SK-N-SH (cell line): ENCODE results near the gene SLITRK4. TPM values are rescaled to one million over a fixed set of nuclear protein-coding genes. Genes with fewer than 3 reads are reported as not detected.

Source experiments
- CTCF ChIA-PET: fragments of 300-600, 350-600 bp; formaldehyde crosslinking; extraction: SDS; loops from one replicate; lab custom pipeline; 2021; lab: Yijun Ruan, JAX
- POLR2A ChIA-PET: fragments of 350-600 bp; sonication (Branson Sonifier 250); formaldehyde crosslinking; extraction: SDS; loops from one replicate; lab custom pipeline; 2020; ENCODE audit warnings: antibody characterized with exemption, inconsistent platforms; lab: Yijun Ruan, JAX
- DNase-seq: peaks from one replicate; pipeline ENCODE4 v3.0.0; 2012
- H2AFZ ChIP-seq: fragments of 200-600 bp; sonication (generic); 2 replicates; pipeline ENCODE4 v1.8.1; 2016; ENCODE audit warnings: antibody characterized with exemption, mild to moderate bottlenecking, low read depth
- H3F3A ChIP-seq: fragments of 200-600 bp; sonication (generic); replicated peaks from 2 replicates; pipeline ENCODE3; 2016; ENCODE audit warnings: antibody characterized with exemption, mild to moderate bottlenecking; ENCODE audit not compliant: insufficient read depth
- H3K27ac ChIP-seq, 2 experiments: fragments of 200-500 bp in 1 of 2; fragments of 200-600 bp in 1 of 2; sonication (Bioruptor generic) in 1 of 2; sonication (generic), shearing (Covaris generic) in 1 of 2; 2 replicates each; pipeline versions ENCODE4 v1.5.1 to v1.6.1; 2014 to 2016; ENCODE audit warnings: low read depth in 2 of 2, inconsistent platforms in 1 of 2, low read length in 1 of 2, mild to moderate bottlenecking in 1 of 2, mixed read lengths in 1 of 2
- H3K27me3 ChIP-seq: fragments of 200-600 bp; sonication (generic), shearing (Covaris generic); 2 replicates; pipeline ENCODE4 v1.6.1; 2016; ENCODE audit warnings: mixed run types; ENCODE audit not compliant: insufficient read depth
- H3K36me3 ChIP-seq, 2 experiments: fragments of 200-500 bp in 1 of 2; fragments of 200-600 bp in 1 of 2; sonication (Bioruptor generic) in 1 of 2; sonication (generic) in 1 of 2; replicated peaks in 1 of 2; 2 replicates each; pipeline versions ENCODE3 to v1.5.1; 2014 to 2016; ENCODE audit warnings: low read length in 1 of 2, mild to moderate bottlenecking in 1 of 2; ENCODE audit not compliant: insufficient read depth in 2 of 2, control insufficient read depth in 1 of 2
- H3K4me1 ChIP-seq, 2 experiments: fragments of 200-500 bp in 1 of 2; fragments of 200-600 bp in 1 of 2; sonication (Bioruptor generic) in 1 of 2; sonication (generic), shearing (Covaris generic) in 1 of 2; 2 replicates each; pipeline versions ENCODE4 v1.5.1 to v1.6.1; 2014 to 2016; ENCODE audit warnings: low read depth in 1 of 2, low read length in 1 of 2, mixed run types in 1 of 2; ENCODE audit not compliant: insufficient read depth in 2 of 2, control insufficient read depth in 1 of 2
- H3K4me2 ChIP-seq: fragments of 200-600 bp; sonication (generic), shearing (Covaris generic); 2 replicates; pipeline ENCODE4 v1.6.1; 2017; ENCODE audit warnings: mixed run types
- H3K4me3 ChIP-seq, 2 experiments: fragments of 200-500 bp in 1 of 2; fragments of 200-600 bp in 1 of 2; sonication (Bioruptor generic) in 1 of 2; sonication (generic), shearing (Covaris generic) in 1 of 2; 2 replicates each; pipeline versions ENCODE4 v1.5.1 to v1.8.1; 2014 to 2016; ENCODE audit warnings: low read depth in 2 of 2, inconsistent platforms in 1 of 2, low read length in 1 of 2, mild to moderate bottlenecking in 1 of 2, mixed read lengths in 1 of 2, moderate library complexity in 1 of 2
- H3K79me2 ChIP-seq: fragments of 200-600 bp; sonication (generic); 2 replicates; pipeline ENCODE4 v1.8.1; 2017; ENCODE audit warnings: mild to moderate bottlenecking; ENCODE audit not compliant: insufficient read depth
- H3K9ac ChIP-seq: fragments of 200-600 bp; sonication (generic); 2 replicates; pipeline ENCODE4 v1.6.1; 2017; ENCODE audit warnings: mixed run types
- H3K9me2 ChIP-seq: fragments of 200-600 bp; sonication (generic); 2 replicates; pipeline ENCODE4 v1.6.1; 2017; ENCODE audit warnings: mixed run types
- H3K9me3 ChIP-seq: fragments of 200-600 bp; sonication (generic); 2 replicates; pipeline ENCODE4 v1.6.1; 2017; ENCODE audit warnings: mixed run types, mild to moderate bottlenecking, moderate library complexity
- H4K20me1 ChIP-seq: fragments of 200-600 bp; sonication (generic); 2 replicates; pipeline ENCODE4 v1.6.1; 2017; ENCODE audit warnings: mild to moderate bottlenecking, mixed run types; ENCODE audit not compliant: insufficient read depth
- ELF1 ChIP-seq: IDR thresholded peaks from 2 replicates; pipeline ENCODE4 v1.4.0; 2012
- EP300 ChIP-seq, 2 experiments: IDR thresholded peaks; 2 replicates each; pipeline versions ENCODE4 v1.4.0 to v1.6.1; 2012; ENCODE audit warnings: borderline replicate concordance in 1 of 2, low read depth in 1 of 2, low read length in 1 of 2
- FOXM1 ChIP-seq: IDR thresholded peaks from 2 replicates; pipeline ENCODE4 v1.4.0; 2012; ENCODE audit warnings: low read depth, mild to moderate bottlenecking
- GABPA ChIP-seq: IDR thresholded peaks from 2 replicates; pipeline ENCODE4 v1.4.0; 2012; ENCODE audit warnings: low read depth, mild to moderate bottlenecking
- JUND ChIP-seq: IDR thresholded peaks from 2 replicates; pipeline ENCODE4 v1.4.0; 2012
- MXI1 ChIP-seq: IDR thresholded peaks from 2 replicates; pipeline ENCODE4 v1.6.1; 2012; ENCODE audit warnings: mild to moderate bottlenecking, low read depth, low read length, improper control_type of control experiment
- NFIC ChIP-seq: IDR thresholded peaks from 2 replicates; pipeline ENCODE4 v1.4.0; 2012; ENCODE audit warnings: borderline replicate concordance
- NRF1 ChIP-seq: IDR thresholded peaks from 2 replicates; pipeline ENCODE4 v1.6.1; 2012; ENCODE audit warnings: low read depth, mild to moderate bottlenecking, low read length
- POLR2AphosphoS5 ChIP-seq: IDR thresholded peaks from 2 replicates; pipeline ENCODE4 v1.6.1; 2012; ENCODE audit warnings: low read depth, low read length
- RFX5 ChIP-seq: IDR thresholded peaks from 2 replicates; pipeline ENCODE4 v1.6.1; 2012; ENCODE audit warnings: mild to moderate bottlenecking, improper control_type of control experiment, low read length
- RXRA ChIP-seq: IDR thresholded peaks from 2 replicates; pipeline ENCODE4 v1.4.0; 2012; ENCODE audit warnings: low read depth, mild to moderate bottlenecking, borderline replicate concordance
- SIN3A ChIP-seq: IDR thresholded peaks from 2 replicates; pipeline ENCODE4 v1.6.1; 2012; ENCODE audit warnings: low read depth, mild to moderate bottlenecking, low read length, moderate library complexity, borderline replicate concordance
- TAF1 ChIP-seq: IDR thresholded peaks from 2 replicates; pipeline ENCODE4 v1.6.1; 2012; ENCODE audit warnings: low read depth, mild to moderate bottlenecking, low read length, moderate library complexity, borderline replicate concordance
- TEAD4 ChIP-seq: IDR thresholded peaks from 2 replicates; pipeline ENCODE4 v1.4.0; 2012; ENCODE audit warnings: mild to moderate bottlenecking, borderline replicate concordance; ENCODE audit not compliant: insufficient read depth
- WGBS: methylation state at CpG from one replicate; pipeline ENCODE4 v1.1.6; 2017; ENCODE audit warnings: low lambda C conversion rate; 5-methylcytosine and 5-hydroxymethylcytosine counted together
- polyA plus RNA-seq, 3 experiments: library from polyadenylated mRNA; depleted of rRNA; stranded (reverse); fragments of >200 nt; gene quantifications; 2 replicates each; pipeline ENCODE4 v1.2.3, GENCODE V29; 2012
- TF ChIP-seq, protein P1 (sequence below): fragments of 150-350 bp; IDR thresholded peaks from 2 replicates; pipeline ENCODE4 v1.6.1; 2016; ENCODE audit warnings: mild to moderate bottlenecking, low read depth, low read length
- TF ChIP-seq, protein P2 (sequence below): IDR thresholded peaks from 2 replicates; pipeline ENCODE4 v1.4.0; 2012; ENCODE audit warnings: low read depth, borderline replicate concordance
- TF ChIP-seq, protein P3 (sequence below): fragments of 150-350 bp; IDR thresholded peaks from 2 replicates; pipeline ENCODE4 v1.6.1; 2017; ENCODE audit warnings: antibody characterized with exemption, low read length, low read depth, borderline replicate concordance

Gene SLITRK4, protein sequence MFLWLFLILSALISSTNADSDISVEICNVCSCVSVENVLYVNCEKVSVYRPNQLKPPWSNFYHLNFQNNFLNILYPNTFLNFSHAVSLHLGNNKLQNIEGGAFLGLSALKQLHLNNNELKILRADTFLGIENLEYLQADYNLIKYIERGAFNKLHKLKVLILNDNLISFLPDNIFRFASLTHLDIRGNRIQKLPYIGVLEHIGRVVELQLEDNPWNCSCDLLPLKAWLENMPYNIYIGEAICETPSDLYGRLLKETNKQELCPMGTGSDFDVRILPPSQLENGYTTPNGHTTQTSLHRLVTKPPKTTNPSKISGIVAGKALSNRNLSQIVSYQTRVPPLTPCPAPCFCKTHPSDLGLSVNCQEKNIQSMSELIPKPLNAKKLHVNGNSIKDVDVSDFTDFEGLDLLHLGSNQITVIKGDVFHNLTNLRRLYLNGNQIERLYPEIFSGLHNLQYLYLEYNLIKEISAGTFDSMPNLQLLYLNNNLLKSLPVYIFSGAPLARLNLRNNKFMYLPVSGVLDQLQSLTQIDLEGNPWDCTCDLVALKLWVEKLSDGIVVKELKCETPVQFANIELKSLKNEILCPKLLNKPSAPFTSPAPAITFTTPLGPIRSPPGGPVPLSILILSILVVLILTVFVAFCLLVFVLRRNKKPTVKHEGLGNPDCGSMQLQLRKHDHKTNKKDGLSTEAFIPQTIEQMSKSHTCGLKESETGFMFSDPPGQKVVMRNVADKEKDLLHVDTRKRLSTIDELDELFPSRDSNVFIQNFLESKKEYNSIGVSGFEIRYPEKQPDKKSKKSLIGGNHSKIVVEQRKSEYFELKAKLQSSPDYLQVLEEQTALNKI
- not detected in 2 replicates for polyA plus RNA-seq (2012; rRNA removed)
- polyA plus RNA-seq (2012; cell fraction: cytosol; rRNA removed), result not detected in 2 replicates
- not detected in 2 replicates for polyA plus RNA-seq (2012; cell fraction: nucleus; rRNA removed)

DNA sequence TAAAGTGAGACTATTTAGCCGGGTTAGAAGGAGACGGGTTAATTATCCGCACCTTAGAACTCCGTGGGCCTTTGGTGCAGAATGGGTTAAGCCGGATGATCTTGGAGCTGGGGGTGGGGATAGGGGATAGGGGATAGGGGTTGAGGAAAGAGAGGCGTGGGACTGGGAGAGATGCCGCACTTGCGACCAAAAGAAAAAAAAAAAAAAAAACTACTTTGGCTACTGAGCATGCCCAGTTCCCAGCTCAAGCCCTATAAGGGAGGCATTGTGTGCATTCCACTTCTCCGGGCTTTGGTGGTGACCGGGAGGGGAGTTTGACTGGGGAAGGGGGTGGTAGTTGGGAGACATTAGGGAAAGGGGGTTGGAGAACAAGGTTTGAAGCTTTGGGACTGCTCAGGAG is at the start of gene SLITRK4:
Gene SLITRK4 (minus strand): TSS at position 187 of the 400 bp plus-strand sequence. CDS start 4,993 bp downstream, outside the sequence.
- ChIA-PET CTCF (interaction anchor here (1.1 kb wide), 1 partner anchor 29 kb away, joined by 3 read pairs; no protein-coding TSS in a partner anchor), POLR2A (no interaction called here)
- Histone ChIP-seq H3F3A (no peaks in the 10 kb centered on the region), H2AFZ (no peak within 1 kb of the TSS), H3K79me2 (no peaks in the 10 kb centered on the region), H4K20me1 (no peaks in the 10 kb centered on the region), H3K9ac (no peak within 1 kb of the TSS), H3K27ac (no peak within 1 kb of the TSS), H3K9me3 (no peaks in the 10 kb centered on the region), H3K4me1 (no peaks in the 10 kb centered on the region), H3K27me3 (peaks cover 8% of the 10 kb centered on the region), H3K4me3 (no peak within 1 kb of the TSS), H3K36me3 (no peaks in the 10 kb centered on the region), H3K9me2 (no peaks in the 10 kb centered on the region), H3K4me2 (no peak within 1 kb of the TSS)
- TF ChIP-seq NFIC (no peak), FOXM1 (no peak), MXI1 (no peak), POLR2AphosphoS5 (no peak), RXRA (no peak), TEAD4 (no peak), RFX5 (no peak), TAF1 (no peak), NRF1 (no peak)
- TF ChIP-seq, protein P1, sequence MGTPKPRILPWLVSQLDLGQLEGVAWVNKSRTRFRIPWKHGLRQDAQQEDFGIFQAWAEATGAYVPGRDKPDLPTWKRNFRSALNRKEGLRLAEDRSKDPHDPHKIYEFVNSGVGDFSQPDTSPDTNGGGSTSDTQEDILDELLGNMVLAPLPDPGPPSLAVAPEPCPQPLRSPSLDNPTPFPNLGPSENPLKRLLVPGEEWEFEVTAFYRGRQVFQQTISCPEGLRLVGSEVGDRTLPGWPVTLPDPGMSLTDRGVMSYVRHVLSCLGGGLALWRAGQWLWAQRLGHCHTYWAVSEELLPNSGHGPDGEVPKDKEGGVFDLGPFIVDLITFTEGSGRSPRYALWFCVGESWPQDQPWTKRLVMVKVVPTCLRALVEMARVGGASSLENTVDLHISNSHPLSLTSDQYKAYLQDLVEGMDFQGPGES, result no peak
- no peak for DNase-seq
- 13% methylated on average over 10 of the region's 10 CpGs for WGBS

DNA sequence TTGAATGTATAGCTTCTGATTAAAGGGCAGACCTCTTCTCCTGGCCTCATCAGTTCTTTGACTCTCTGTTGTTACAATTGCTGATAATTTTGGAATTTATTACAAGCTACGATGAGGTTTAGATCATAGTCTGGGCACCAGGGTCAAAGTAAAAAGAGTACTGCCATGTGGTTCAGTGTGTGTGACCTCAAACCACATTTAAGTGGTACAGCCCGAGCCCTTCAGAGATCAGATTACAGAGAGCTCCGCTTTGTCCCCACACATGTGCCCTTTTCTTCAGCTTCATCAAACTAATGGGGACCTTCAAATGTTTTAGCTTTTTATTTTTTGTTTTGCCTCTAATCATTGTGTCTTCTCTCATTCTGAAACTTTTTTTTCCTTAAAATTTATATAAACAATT is 47.6 kb upstream of the SLITRK4 start:
- POLR2A ChIA-PET, result no interaction called here
- CTCF ChIA-PET, result no interaction called here
- TF ChIP-seq RXRA, result no peak
- TF ChIP-seq SIN3A, result no peak
- TF ChIP-seq GABPA, result no peak
- no peak for TF ChIP-seq NRF1
- no peak for TF ChIP-seq RFX5
- TF ChIP-seq, protein P2, sequence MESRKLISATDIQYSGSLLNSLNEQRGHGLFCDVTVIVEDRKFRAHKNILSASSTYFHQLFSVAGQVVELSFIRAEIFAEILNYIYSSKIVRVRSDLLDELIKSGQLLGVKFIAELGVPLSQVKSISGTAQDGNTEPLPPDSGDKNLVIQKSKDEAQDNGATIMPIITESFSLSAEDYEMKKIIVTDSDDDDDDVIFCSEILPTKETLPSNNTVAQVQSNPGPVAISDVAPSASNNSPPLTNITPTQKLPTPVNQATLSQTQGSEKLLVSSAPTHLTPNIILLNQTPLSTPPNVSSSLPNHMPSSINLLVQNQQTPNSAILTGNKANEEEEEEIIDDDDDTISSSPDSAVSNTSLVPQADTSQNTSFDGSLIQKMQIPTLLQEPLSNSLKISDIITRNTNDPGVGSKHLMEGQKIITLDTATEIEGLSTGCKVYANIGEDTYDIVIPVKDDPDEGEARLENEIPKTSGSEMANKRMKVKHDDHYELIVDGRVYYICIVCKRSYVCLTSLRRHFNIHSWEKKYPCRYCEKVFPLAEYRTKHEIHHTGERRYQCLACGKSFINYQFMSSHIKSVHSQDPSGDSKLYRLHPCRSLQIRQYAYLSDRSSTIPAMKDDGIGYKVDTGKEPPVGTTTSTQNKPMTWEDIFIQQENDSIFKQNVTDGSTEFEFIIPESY, result no peak
- no peak for TF ChIP-seq ELF1
- no peak for TF ChIP-seq FOXM1
- no peak for TF ChIP-seq EP300 (IDR thresholded peaks at IDR 0.05; ENCODE audit: borderline replicate concordance in 1 of 2, low read depth in 1 of 2, low read length in 1 of 2)
- TF ChIP-seq TEAD4, result no peak
- TF ChIP-seq, protein P3, sequence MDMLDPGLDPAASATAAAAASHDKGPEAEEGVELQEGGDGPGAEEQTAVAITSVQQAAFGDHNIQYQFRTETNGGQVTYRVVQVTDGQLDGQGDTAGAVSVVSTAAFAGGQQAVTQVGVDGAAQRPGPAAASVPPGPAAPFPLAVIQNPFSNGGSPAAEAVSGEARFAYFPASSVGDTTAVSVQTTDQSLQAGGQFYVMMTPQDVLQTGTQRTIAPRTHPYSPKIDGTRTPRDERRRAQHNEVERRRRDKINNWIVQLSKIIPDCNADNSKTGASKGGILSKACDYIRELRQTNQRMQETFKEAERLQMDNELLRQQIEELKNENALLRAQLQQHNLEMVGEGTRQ, result no peak
- TF ChIP-seq MXI1, result no peak
- TF ChIP-seq JUND, result no peak
- TF ChIP-seq, protein P1, result no peak

More for the DNA sequence above, 47.6 kb upstream of the SLITRK4 start:
- Histone ChIP-seq H3K9me2 (no peaks in the 10 kb centered on the region), H3K9me3 (no peaks in the 10 kb centered on the region), H3K36me3 (no peaks in the 10 kb centered on the region), H4K20me1 (no peaks in the 10 kb centered on the region), H3K27me3 (no peaks in the 10 kb centered on the region), H2AFZ (no peak overlapping the region), H3K4me3 (no peak overlapping the region), H3K27ac (no peak overlapping the region), H3K9ac (no peak overlapping the region), H3K4me2 (no peak overlapping the region), H3K4me1 (no peaks in the 10 kb centered on the region), H3F3A (no peaks in the 10 kb centered on the region), H3K79me2 (no peaks in the 10 kb centered on the region)
- WGBS, result 6% methylated on average over 3 of the region's 3 CpGs
- no peak for DNase-seq
